Fibroblast of the aortic adventitia (primary cell): ENCODE measurements around the gene IP6K3. TPM values are rescaled to one million over a fixed set of nuclear protein-coding genes. Genes with fewer than 3 reads are reported as not detected.

ENCODE experiments used
- DNase-seq: peaks from one replicate; pipeline ENCODE4 v3.0.0-alpha.2; 2010; ENCODE audit warnings: low read depth
- H3K4me3 ChIP-seq: 2 replicates; pipeline ENCODE4 v1.5.1; 2011; ENCODE audit warnings: low read depth, mild to moderate bottlenecking, control low read depth, low read length, moderate library complexity
- CTCF ChIP-seq: IDR thresholded peaks from 2 replicates; pipeline ENCODE4 v1.5.1; 2011; ENCODE audit warnings: mild to moderate bottlenecking, low read length, control low read depth, inconsistent platforms; ENCODE audit not compliant: insufficient read depth
- total RNA-seq: library from RNA; depleted of rRNA; stranded (reverse); fragments of >200 nt; gene quantifications from 2 replicates; pipeline ENCODE4 v1.2.3, GENCODE V29; 2012; ENCODE audit warnings: low replicate concordance

Gene IP6K3
- total RNA-seq, 1 donor = not detected

- DNase-seq = no peak
- no peak overlapping the region for H3K4me3 ChIP-seq
- no peak for TF ChIP-seq CTCF
These were observed 38.1 kb upstream of the IP6K3 start for GRCh38 chr6:33784787-33785186.

GRCh38 chr6:33783781-33784520, 37.2 kb upstream of the IP6K3 start:
- no peak for DNase-seq
- no peak for TF ChIP-seq CTCF
- H3K4me3 ChIP-seq = no peak overlapping the region

GRCh38 chr6:33782561-33782960, 35.9 kb upstream of the IP6K3 start:
- H3K4me3 ChIP-seq = no peak overlapping the region
- TF ChIP-seq CTCF = no peak
- no peak for DNase-seq

- DNase-seq = peak; percentile 70
- no peak for TF ChIP-seq CTCF
- H3K4me3 ChIP-seq = no peak overlapping the region
These were observed 34.6 kb upstream of the IP6K3 start for GRCh38 chr6:33781131-33781975.

GRCh38 chr6:33779895-33780294, 33.2 kb upstream of the IP6K3 start:
- DNase-seq = no peak
- TF ChIP-seq CTCF = no peak
- H3K4me3 ChIP-seq = no peak overlapping the region

GRCh38 chr6:33779290-33779689, 32.6 kb upstream of the IP6K3 start:
- TF ChIP-seq CTCF = no peak
- no peak for DNase-seq
- H3K4me3 ChIP-seq = no peak overlapping the region
